BLaER1 (cell line): ENCODE data around the gene KCNN4.
"Not testable (repeated sequence)": the region's sequence is repeated elsewhere in the genome, so short reads cannot be mapped to it uniquely, and the experiment has no call there.

Experiments used
- H3K27ac ChIP-seq: shearing (Covaris generic); formaldehyde crosslinking; 2 replicates; pipeline ENCODE4 v1.8.1; 2022
- H3K27me3 ChIP-seq: shearing (Covaris generic); formaldehyde crosslinking; 2 replicates; pipeline ENCODE4 v1.8.1; 2022
- H3K36me3 ChIP-seq: shearing (Covaris generic); formaldehyde crosslinking; 2 replicates; pipeline ENCODE4 v1.8.1; 2022
- H3K4me1 ChIP-seq: shearing (Covaris generic); formaldehyde crosslinking; 2 replicates; pipeline ENCODE4 v1.8.1; 2022
- H3K4me2 ChIP-seq: shearing (Covaris generic); formaldehyde crosslinking; 2 replicates; pipeline ENCODE4 v1.8.1; 2022
- H3K4me3 ChIP-seq: shearing (Covaris generic); formaldehyde crosslinking; 2 replicates; pipeline ENCODE4 v1.8.1; 2022
- H3K9ac ChIP-seq: shearing (Covaris generic); formaldehyde crosslinking; 2 replicates; pipeline ENCODE4 v1.8.1; 2022
- H3K9me3 ChIP-seq: shearing (Covaris generic); formaldehyde crosslinking; 2 replicates; pipeline ENCODE4 v1.8.1; 2022
- H4K20me1 ChIP-seq: shearing (Covaris generic); formaldehyde crosslinking; 2 replicates; pipeline ENCODE4 v1.8.1; 2022
- Cebpa-rat ChIP-seq: shearing (Covaris generic); IDR thresholded peaks from 2 replicates; pipeline ENCODE4 v1.8.1; 2022

KCNN4 gene

GRCh38 chr19:43812688-43813087 is 31.9 kb upstream of the KCNN4 start:
- H3K9ac ChIP-seq, result no peak overlapping the region
- no peaks in the 10 kb centered on the region for H3K9me3 ChIP-seq
- no peak for TF ChIP-seq Cebpa-rat
- no peaks in the 10 kb centered on the region for H3K27me3 ChIP-seq
- H3K36me3 ChIP-seq, result no peaks in the 10 kb centered on the region
- no peaks in the 10 kb centered on the region for H4K20me1 ChIP-seq
- H3K4me2 ChIP-seq, result no peak overlapping the region
- no peak overlapping the region for H3K27ac ChIP-seq
- H3K4me3 ChIP-seq, result no peak overlapping the region
- no peaks in the 10 kb centered on the region for H3K4me1 ChIP-seq

DNA sequence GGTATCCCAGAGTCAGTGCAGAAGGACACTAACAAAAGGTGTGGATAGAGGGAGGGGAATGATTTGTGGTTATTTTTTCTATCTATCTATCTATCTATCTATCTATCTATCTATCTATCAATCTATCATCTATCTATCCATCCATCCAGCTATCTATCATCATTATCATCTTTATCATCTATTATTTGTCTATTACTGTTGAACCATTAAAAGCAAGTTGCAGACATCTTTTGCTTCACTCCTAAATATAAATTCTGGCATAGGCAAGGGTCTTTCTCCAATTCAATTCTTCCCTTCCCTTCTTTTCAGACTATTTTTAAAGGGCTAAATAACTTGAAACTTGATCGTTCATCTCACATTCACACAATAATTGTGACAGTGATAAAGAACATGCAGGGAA is 31.5 kb upstream of the KCNN4 start:
- Histone ChIP-seq H4K20me1 (no peaks in the 10 kb centered on the region), H3K27me3 (no peaks in the 10 kb centered on the region), H3K4me3 (no peak overlapping the region), H3K9me3 (no peaks in the 10 kb centered on the region), H3K27ac (no peak overlapping the region), H3K36me3 (no peaks in the 10 kb centered on the region), H3K4me1 (no peaks in the 10 kb centered on the region), H3K9ac (no peak overlapping the region), H3K4me2 (no peak overlapping the region)
- TF ChIP-seq Cebpa-rat, result no peak

GRCh38 chr19:43811837-43812236 is 31.1 kb upstream of the KCNN4 start:
- Histone ChIP-seq H3K4me1 (no peaks in the 10 kb centered on the region), H3K9ac (no peak overlapping the region), H3K9me3 (no peaks in the 10 kb centered on the region), H3K4me3 (no peak overlapping the region), H4K20me1 (no peaks in the 10 kb centered on the region), H3K4me2 (no peak overlapping the region), H3K27ac (no peak overlapping the region), H3K27me3 (no peaks in the 10 kb centered on the region), H3K36me3 (no peaks in the 10 kb centered on the region)
- TF ChIP-seq Cebpa-rat, result no peak

DNA sequence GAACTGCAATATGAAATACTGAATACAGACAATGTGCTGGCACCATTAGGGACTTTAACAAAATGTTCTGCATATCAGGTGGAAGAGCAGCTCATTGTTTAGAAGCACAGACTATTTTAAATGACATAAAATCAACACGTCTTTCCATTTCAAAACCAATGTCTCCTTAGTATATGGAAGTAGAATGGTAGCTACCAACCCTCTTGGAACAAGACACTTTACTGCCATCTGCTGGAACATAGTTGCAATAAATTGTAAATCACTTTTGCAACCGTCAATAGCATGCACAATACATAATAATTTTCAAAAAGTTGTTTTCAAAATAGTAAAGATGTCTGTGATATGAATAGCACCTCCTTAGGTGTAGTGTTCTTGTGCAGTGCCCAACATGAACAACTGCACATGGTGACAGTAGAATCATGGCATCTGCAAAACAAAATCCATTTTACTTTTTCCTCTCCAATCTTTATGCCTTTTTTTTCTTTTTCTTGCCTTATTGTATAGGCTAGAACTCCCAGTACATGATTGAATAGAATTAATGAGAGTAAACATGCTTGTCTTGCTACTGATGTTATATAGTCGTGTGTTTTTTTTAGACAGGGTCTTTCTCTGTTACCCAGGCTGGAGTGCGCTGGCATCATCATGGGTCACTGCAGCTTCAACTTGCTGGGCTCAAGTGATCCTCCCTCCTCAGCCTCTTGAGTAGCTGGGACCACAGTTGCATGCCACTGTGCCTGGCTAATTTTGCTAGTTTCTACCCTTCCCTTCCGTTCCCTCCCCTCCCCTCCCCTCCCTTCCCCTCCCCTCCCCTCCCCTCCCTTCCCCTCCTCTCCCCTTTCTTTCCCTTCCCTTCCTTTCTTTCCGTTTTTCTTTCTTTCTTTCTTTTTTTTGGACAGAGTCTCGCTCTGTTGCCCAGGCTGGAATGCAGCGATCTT is 29.3 kb upstream of the KCNN4 start:
- H3K36me3 ChIP-seq, result no peaks in the 10 kb centered on the region
- H3K4me1 ChIP-seq, result no peaks in the 10 kb centered on the region
- no peak for TF ChIP-seq Cebpa-rat
- H3K9me3 ChIP-seq, result no peaks in the 10 kb centered on the region
- H3K9ac ChIP-seq, result no peak overlapping the region
- no peaks in the 10 kb centered on the region for H3K27me3 ChIP-seq
- no peaks in the 10 kb centered on the region for H4K20me1 ChIP-seq
- H3K27ac ChIP-seq, result no peak overlapping the region
- no peak overlapping the region for H3K4me2 ChIP-seq
- no peak overlapping the region for H3K4me3 ChIP-seq

GRCh38 chr19:43807651-43808050 is 26.9 kb upstream of the KCNN4 start:
- no peaks in the 10 kb centered on the region for H3K27me3 ChIP-seq
- no peaks in the 10 kb centered on the region for H3K4me1 ChIP-seq
- no peak overlapping the region for H3K4me2 ChIP-seq
- no peak overlapping the region for H3K27ac ChIP-seq
- no peaks in the 10 kb centered on the region for H4K20me1 ChIP-seq
- H3K9ac ChIP-seq, result no peak overlapping the region
- H3K36me3 ChIP-seq, result no peaks in the 10 kb centered on the region
- no peak for TF ChIP-seq Cebpa-rat
- no peaks in the 10 kb centered on the region for H3K9me3 ChIP-seq
- H3K4me3 ChIP-seq, result no peak overlapping the region

DNA sequence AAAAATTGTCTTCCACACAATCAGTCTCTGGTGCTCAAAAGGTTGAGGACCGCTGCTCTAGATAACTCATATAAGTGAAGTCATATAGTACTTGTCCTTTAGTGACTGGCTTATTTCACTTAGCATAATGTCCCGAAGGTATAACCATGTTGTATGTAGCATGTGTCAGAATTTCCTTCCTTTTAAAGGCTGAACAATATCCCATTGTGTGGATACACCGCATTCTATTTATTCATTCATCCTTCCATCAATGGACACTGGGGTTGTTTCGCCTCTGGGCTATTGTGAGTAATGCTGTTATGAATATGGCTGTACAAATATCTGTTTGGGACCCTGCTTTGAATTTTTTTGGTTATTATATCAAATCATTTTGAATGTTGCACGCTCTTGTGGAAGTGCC is 26.1 kb upstream of the KCNN4 start:
- no peaks in the 10 kb centered on the region for H3K36me3 ChIP-seq
- no peak overlapping the region for H3K4me3 ChIP-seq
- H4K20me1 ChIP-seq, result no peaks in the 10 kb centered on the region
- H3K9ac ChIP-seq, result no peak overlapping the region
- no peaks in the 10 kb centered on the region for H3K27me3 ChIP-seq
- no peak for TF ChIP-seq Cebpa-rat
- H3K9me3 ChIP-seq, result no peaks in the 10 kb centered on the region
- H3K27ac ChIP-seq, result no peak overlapping the region
- no peaks in the 10 kb centered on the region for H3K4me1 ChIP-seq
- H3K4me2 ChIP-seq, result no peak overlapping the region

- H3K4me3 ChIP-seq, H3K4me2 ChIP-seq, H3K9me3 ChIP-seq, H3K27me3 ChIP-seq, H3K27ac ChIP-seq, H4K20me1 ChIP-seq, H3K9ac ChIP-seq, H3K4me1 ChIP-seq, H3K36me3 ChIP-seq: not testable (repeated sequence)
Observed at GRCh38 chr19:43806401-43806800, 25.6 kb upstream of the KCNN4 start.

DNA sequence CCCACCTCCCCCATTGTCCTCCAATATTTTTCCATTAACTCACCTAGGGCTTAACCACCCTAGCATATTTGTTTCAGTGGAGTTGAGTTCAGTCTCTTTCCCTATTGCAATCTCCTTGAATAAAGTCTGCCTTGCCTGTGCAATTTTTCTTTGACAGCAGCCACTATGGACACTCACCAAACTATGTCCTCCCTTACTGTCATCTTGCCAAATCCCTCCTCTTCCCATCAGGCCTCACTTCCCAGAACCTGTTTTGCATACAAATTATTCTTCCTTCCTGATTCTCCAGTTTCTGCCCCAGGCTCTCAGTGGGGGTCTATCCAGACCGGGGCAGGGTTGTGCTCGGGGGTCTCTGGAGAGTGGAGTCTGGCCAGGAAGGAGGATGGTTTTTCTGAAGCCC is 23.7 kb upstream of the KCNN4 start:
- no peaks in the 10 kb centered on the region for H3K27me3 ChIP-seq

DNA sequence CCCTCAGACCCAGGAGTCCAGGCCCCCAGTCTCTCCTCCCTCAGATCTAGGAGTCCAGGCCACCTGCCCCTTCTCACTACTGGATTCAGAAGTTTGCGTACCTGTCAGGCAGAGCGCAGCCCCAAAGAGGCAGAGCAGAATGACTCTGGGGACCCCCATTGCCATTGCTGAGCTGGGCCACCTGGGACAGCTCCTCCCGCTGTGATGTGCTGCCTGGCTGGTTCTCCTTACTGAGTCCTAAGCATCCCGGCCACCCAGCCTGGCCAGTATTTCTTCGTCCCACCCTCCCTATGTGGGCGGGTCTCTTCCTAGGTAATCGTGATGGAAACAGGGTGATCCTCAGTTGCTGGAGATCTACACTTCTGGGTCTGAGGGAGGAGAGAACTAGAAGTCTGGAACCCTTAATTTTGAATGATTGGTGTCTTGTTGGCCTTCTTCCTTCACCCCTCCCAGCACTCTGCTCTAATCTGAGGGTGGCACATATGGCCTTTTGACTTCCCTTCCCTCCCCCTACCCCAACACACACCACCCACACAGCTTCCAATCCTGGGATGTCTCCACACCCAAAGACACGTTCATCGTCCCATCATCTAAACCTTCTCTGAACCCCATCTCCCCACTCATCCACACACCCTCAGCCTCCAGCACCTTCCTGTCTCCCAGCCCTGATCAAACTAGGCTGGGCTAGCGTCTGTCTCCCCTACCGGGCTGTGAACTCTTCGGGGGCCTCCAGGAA is 21.6 kb upstream of the KCNN4 start, which contains the start of gene LYPD5:
Gene LYPD5, minus strand, starts transcription at position 232 of the 736 bp plus-strand sequence. Its CDS starts 67 bp downstream, at position 165.
- no peak within 1 kb of the TSS for H3K4me3 ChIP-seq
- peaks cover 12% of the 10 kb centered on the region for H3K4me1 ChIP-seq
- no peak within 1 kb of the TSS for H3K4me2 ChIP-seq
- H3K9me3 ChIP-seq, result no peaks in the 10 kb centered on the region
- H3K27me3 ChIP-seq, result no peaks in the 10 kb centered on the region
- H3K9ac ChIP-seq, result no peak within 1 kb of the TSS
- no peak for TF ChIP-seq Cebpa-rat
- no peaks in the 10 kb centered on the region for H3K36me3 ChIP-seq
- H3K27ac ChIP-seq, result no peak within 1 kb of the TSS
- H4K20me1 ChIP-seq, result no peaks in the 10 kb centered on the region

More for the DNA sequence above, 23.7 kb upstream of the KCNN4 start:
- Histone ChIP-seq H3K9ac (no peak overlapping the region), H3K4me2 (no peak overlapping the region), H3K27ac (no peak overlapping the region), H4K20me1 (no peaks in the 10 kb centered on the region), H3K4me1 (no peaks in the 10 kb centered on the region), H3K36me3 (no peaks in the 10 kb centered on the region), H3K9me3 (no peaks in the 10 kb centered on the region), H3K4me3 (no peak overlapping the region)
- no peak for TF ChIP-seq Cebpa-rat

GRCh38 chr19:43799502-43800142 is 18.8 kb upstream of the KCNN4 start:
- Histone ChIP-seq H4K20me1 (no peaks in the 10 kb centered on the region), H3K4me2 (no peak overlapping the region), H3K4me1 (peaks cover 12% of the 10 kb centered on the region), H3K27ac (no peak overlapping the region), H3K9ac (no peak overlapping the region), H3K27me3 (no peaks in the 10 kb centered on the region), H3K9me3 (no peaks in the 10 kb centered on the region), H3K36me3 (no peaks in the 10 kb centered on the region), H3K4me3 (no peak overlapping the region)
- TF ChIP-seq Cebpa-rat, result no peak
